ENCODE data around the gene SLC24A3. TPM values are rescaled to one million over a fixed set of nuclear protein-coding genes. Genes with fewer than 3 reads are reported as not detected.
A peak's percentile ranks its signal among the peaks of the same experiment; 100 is the strongest.

SLC24A3 gene
- total RNA-seq, 1 donor from 2014 or later = 0.10 TPM

DNA sequence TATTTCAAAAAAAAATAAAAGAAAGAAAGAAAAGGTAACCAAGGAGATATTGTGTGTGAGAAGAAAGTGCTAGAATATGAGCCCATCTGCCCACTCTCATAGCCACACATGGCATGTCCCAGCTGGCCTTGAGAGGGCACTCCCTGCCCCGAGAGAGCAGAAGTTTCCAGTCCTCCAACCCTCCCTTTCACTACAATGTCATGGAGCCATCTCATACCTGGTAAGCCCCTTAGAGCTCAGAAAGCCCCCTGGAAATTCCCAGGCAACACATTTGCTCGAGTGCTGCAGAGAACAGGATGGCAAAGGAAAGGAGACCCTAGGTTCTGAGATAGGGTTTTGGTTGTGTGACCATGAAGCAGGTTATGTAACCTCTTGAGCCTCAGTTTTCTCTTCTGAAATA, 469.8 kb downstream of the SLC24A3 start:
- no peaks in the 10 kb centered on the region for H3K9me3 Mint-ChIP-seq (ENCODE audit: low read depth)
- H3K4me3 Mint-ChIP-seq (ENCODE audit: unreplicated experiment) = no peak overlapping the region
- no peaks in the 10 kb centered on the region for H3K4me1 Mint-ChIP-seq (ENCODE audit: low read depth)
- no peaks in the 10 kb centered on the region for H3K36me3 Mint-ChIP-seq (ENCODE audit: low read depth)
- DNase-seq (ENCODE audit: low spot score) = no peak
- H3K27ac Mint-ChIP-seq (ENCODE audit: unreplicated experiment) = no peak overlapping the region
- peaks cover 12% of the 10 kb centered on the region for H3K27me3 Mint-ChIP-seq (ENCODE audit: low read depth)
- TF ChIP-seq, protein P1, sequence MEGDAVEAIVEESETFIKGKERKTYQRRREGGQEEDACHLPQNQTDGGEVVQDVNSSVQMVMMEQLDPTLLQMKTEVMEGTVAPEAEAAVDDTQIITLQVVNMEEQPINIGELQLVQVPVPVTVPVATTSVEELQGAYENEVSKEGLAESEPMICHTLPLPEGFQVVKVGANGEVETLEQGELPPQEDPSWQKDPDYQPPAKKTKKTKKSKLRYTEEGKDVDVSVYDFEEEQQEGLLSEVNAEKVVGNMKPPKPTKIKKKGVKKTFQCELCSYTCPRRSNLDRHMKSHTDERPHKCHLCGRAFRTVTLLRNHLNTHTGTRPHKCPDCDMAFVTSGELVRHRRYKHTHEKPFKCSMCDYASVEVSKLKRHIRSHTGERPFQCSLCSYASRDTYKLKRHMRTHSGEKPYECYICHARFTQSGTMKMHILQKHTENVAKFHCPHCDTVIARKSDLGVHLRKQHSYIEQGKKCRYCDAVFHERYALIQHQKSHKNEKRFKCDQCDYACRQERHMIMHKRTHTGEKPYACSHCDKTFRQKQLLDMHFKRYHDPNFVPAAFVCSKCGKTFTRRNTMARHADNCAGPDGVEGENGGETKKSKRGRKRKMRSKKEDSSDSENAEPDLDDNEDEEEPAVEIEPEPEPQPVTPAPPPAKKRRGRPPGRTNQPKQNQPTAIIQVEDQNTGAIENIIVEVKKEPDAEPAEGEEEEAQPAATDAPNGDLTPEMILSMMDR (IDR thresholded peaks at IDR 0.05) = no peak

DNA sequence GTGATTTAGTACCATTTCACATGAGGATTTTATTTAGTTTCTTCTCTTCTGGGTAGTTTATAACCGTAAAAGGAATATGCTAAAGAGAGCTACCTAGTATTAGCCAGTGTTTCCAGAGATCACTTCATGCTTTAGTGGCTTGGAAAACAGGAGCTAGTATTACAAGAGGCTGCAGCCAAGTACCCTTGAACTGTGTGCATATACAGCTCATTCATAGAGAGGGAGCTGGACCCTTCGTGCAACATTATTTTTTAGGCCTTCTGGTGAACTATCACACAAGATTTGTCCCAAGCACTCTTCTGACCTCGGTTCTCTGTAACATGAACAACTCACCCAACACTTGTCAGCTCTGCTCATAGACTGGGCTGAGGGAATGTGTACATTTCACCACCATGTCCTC, 470.7 kb downstream of the SLC24A3 start:
- Mint-ChIP-seq H3K27ac (ENCODE audit: unreplicated experiment) (no peak overlapping the region), H3K27me3 (ENCODE audit: low read depth) (peaks cover 10% of the 10 kb centered on the region), H3K4me1 (ENCODE audit: low read depth) (peaks cover under 1% of the 10 kb centered on the region), H3K9me3 (ENCODE audit: low read depth) (no peaks in the 10 kb centered on the region), H3K36me3 (ENCODE audit: low read depth) (no peaks in the 10 kb centered on the region), H3K4me3 (ENCODE audit: unreplicated experiment) (no peak overlapping the region)
- TF ChIP-seq, protein P1 (IDR thresholded peaks at IDR 0.05) = no peak
- DNase-seq (ENCODE audit: low spot score) = no peak

DNA sequence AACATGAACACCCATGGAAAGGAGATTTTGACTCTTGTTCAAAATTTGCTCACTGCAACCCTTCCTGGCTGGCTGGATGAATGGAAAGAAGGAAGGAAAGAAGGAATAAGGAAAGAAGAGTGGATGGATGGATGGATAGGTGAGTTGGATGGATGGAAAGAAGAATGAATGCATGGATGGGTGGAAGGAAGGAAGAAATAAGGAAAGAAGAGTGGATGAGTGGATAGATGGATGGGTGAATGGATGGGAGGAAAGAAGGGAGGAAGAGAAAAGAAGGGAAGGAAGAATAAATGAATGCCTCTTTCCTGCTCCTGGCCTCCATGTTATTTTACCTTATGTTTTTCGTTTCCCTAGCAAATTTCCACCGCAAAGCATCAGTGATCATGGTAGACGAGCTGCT, 471.4 kb downstream of the SLC24A3 start:
- peaks cover 6% of the 10 kb centered on the region for H3K4me1 Mint-ChIP-seq (ENCODE audit: low read depth)
- H3K4me3 Mint-ChIP-seq (ENCODE audit: unreplicated experiment) = no peak overlapping the region
- peaks cover 10% of the 10 kb centered on the region for H3K27me3 Mint-ChIP-seq (ENCODE audit: low read depth)
- no peaks in the 10 kb centered on the region for H3K9me3 Mint-ChIP-seq (ENCODE audit: low read depth)
- no peak overlapping the region for H3K27ac Mint-ChIP-seq (ENCODE audit: unreplicated experiment)
- TF ChIP-seq, protein P1 (IDR thresholded peaks at IDR 0.05) = no peak
- DNase-seq (ENCODE audit: low spot score) = no peak
- H3K36me3 Mint-ChIP-seq (ENCODE audit: low read depth) = no peaks in the 10 kb centered on the region

DNA sequence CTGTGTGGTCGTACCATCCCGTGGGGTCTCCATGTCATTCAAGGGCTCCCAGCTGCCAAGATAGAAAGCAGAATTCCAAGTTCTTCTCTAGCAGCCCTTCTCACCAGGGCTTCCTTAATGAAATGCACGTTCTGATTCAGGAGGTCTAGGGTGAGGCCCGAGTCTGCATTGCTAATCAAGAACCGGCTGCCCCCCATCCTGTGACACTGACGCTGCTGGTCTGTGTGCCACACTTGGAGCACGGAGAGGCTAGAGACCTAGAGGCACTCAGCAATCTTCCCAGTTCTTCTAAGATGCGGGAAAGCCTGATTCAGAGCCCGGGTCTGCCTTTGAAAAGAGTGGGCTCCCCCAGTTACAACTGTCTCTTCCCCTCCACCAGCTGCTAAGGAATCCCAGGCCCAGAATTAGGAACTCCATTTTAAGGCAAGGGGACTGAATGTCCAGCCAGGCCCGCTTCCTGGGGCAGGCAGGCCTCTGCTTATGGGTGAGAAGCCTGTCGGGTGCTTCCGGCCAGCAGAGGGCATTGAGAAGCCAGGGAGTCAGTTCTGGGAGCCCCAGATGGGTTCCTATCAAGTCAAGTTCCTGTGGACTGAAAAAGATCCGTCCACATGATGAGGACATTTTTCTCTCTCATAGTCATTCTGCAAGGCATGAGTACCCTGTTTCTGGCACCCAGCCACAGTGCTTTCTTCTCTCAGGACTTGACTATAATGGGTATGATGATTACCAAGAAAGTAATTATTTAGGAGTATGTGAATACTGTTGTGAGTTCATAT, 475.8 kb downstream of the SLC24A3 start:
- DNase-seq (ENCODE audit: low spot score) = no peak
- no peaks in the 10 kb centered on the region for H3K36me3 Mint-ChIP-seq (ENCODE audit: low read depth)
- peaks cover 18% of the 10 kb centered on the region for H3K4me1 Mint-ChIP-seq (ENCODE audit: low read depth)
- H3K27ac Mint-ChIP-seq (ENCODE audit: unreplicated experiment) = peak overlapping the region; percentile 42
- TF ChIP-seq, protein P1 (IDR thresholded peaks at IDR 0.05) = peak; percentile 84
- H3K4me3 Mint-ChIP-seq (ENCODE audit: unreplicated experiment) = no peak overlapping the region
- peaks cover 6% of the 10 kb centered on the region for H3K27me3 Mint-ChIP-seq (ENCODE audit: low read depth)
- H3K9me3 Mint-ChIP-seq (ENCODE audit: low read depth) = no peaks in the 10 kb centered on the region

DNA sequence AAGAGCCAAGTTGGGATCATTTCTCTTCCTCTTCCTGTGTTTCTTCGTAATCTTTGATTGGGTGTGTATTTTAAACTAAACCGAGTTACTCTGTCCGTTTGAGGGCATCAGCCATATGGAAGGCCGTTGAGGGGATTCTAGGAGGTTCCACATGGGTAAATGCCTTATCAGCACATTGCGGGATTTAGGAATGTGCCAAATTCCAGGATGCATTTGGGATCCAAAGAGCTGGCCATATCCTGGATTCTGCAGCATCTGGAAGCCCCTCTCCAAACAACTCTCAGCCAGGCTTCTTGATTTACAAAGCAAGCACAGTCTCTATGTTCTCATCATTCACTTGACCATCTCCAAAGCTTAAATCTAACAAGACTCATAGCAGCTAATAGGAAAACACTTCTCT, 478.0 kb downstream of the SLC24A3 start:
- no peak overlapping the region for H3K4me3 Mint-ChIP-seq (ENCODE audit: unreplicated experiment)
- no peaks in the 10 kb centered on the region for H3K9me3 Mint-ChIP-seq (ENCODE audit: low read depth)
- TF ChIP-seq, protein P1 (IDR thresholded peaks at IDR 0.05) = no peak
- peaks cover 29% of the 10 kb centered on the region for H3K4me1 Mint-ChIP-seq (ENCODE audit: low read depth)
- no peak for DNase-seq (ENCODE audit: low spot score)
- H3K36me3 Mint-ChIP-seq (ENCODE audit: low read depth) = no peaks in the 10 kb centered on the region
- H3K27ac Mint-ChIP-seq (ENCODE audit: unreplicated experiment) = no peak overlapping the region
- H3K27me3 Mint-ChIP-seq (ENCODE audit: low read depth) = no peaks in the 10 kb centered on the region

Measured in chondrocyte (in vitro differentiated cells).